Fibroblast of lung (primary cell): ENCODE data around the gene MCF2L2.

ENCODE experiments used
- CTCF ChIP-seq, 2 donors: IDR thresholded peaks in 1 of 2; conservative IDR thresholded peaks in 1 of 2; 1 replicate in 1 of 2; 2 replicates in 1 of 2; pipeline ENCODE4 v1.5.1; 2011 to 2012; ENCODE audit warnings: low read length in 2 of 2, control low read depth in 1 of 2, inconsistent platforms in 1 of 2, low read depth in 1 of 2, mild to moderate bottlenecking in 1 of 2
- EZH2 ChIP-seq: IDR thresholded peaks from 2 replicates; pipeline ENCODE4 v1.5.1; 2012; ENCODE audit warnings: low read length, control low read depth, mild to moderate bottlenecking; ENCODE audit errors: missing control alignments

GRCh38 chr3:183203670-183204069 is 224.7 kb downstream of the MCF2L2 start:
- TF ChIP-seq EZH2 (no peak), CTCF (conservative IDR thresholded peaks at IDR 0.05 in 1 of 2, IDR thresholded peaks at IDR 0.05 in 1 of 2; ENCODE audit: low read depth in 1 of 2, low read length in 2 of 2) (no peak)
